A673 (cell line): ENCODE measurements around the gene MGST3.

Experiments
- EZH2 ChIP-seq: fragments of 200-600 bp; sonication (generic); IDR thresholded peaks from 2 replicates; pipeline ENCODE4 v1.6.1; 2017; ENCODE audit warnings: borderline replicate concordance, low read depth, mild to moderate bottlenecking, mixed read lengths, antibody characterized with exemption, low read length; ENCODE audit not compliant: poor library complexity, severe bottlenecking
- TF ChIP-seq, protein P1 (sequence below): fragments of 300-800, 200-600 bp; sonication (generic); conservative IDR thresholded peaks from 2 replicates; pipeline ENCODE4 v1.5.1; 2017; ENCODE audit warnings: low read depth, mild to moderate bottlenecking, antibody characterized with exemption, low read length, moderate library complexity, mixed read lengths

DNA sequence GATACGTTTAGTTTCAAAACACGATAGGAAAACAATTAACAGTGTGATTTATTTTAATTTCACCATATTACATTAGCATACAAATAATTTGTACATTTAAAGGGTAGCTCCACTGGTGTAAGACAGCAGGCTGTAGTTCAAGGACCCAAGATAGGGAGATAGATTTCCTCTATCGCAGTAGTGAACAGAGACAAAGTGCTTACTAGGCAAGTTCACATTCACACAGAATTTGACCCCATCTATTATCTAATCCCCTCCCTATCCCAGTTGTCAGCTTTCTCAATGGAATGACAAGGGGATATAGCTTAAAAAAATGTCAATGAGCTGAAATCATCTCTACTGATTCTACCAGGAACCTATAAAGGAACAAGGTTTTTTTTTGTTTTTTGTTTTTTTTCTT lies 31.2 kb downstream of the MGST3 start:
- TF ChIP-seq, protein P1, sequence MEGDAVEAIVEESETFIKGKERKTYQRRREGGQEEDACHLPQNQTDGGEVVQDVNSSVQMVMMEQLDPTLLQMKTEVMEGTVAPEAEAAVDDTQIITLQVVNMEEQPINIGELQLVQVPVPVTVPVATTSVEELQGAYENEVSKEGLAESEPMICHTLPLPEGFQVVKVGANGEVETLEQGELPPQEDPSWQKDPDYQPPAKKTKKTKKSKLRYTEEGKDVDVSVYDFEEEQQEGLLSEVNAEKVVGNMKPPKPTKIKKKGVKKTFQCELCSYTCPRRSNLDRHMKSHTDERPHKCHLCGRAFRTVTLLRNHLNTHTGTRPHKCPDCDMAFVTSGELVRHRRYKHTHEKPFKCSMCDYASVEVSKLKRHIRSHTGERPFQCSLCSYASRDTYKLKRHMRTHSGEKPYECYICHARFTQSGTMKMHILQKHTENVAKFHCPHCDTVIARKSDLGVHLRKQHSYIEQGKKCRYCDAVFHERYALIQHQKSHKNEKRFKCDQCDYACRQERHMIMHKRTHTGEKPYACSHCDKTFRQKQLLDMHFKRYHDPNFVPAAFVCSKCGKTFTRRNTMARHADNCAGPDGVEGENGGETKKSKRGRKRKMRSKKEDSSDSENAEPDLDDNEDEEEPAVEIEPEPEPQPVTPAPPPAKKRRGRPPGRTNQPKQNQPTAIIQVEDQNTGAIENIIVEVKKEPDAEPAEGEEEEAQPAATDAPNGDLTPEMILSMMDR, result no peak
- no peak for TF ChIP-seq EZH2
